ENCODE measurements around the gene F13A1.

F13A1 gene

GRCh38 chr6:6179858-6180623, 140.4 kb downstream of the F13A1 start:
- no peak overlapping the region for H3K4me3 ChIP-seq (ENCODE audit: low read depth, low read length)
- no peak for TF ChIP-seq CTCF (IDR thresholded peaks at IDR 0.05; ENCODE audit: insufficient read depth, low read length, missing control alignments)
- POLR2A ChIA-PET = no interaction called here
- DNase-seq (ENCODE audit: low read depth, low spot score) = no peak
- CTCF ChIA-PET = no interaction called here

- CTCF ChIA-PET = no interaction called here
- no peak for DNase-seq (ENCODE audit: low read depth, low spot score)
- H3K4me3 ChIP-seq (ENCODE audit: low read depth, low read length) = no peak overlapping the region
- POLR2A ChIA-PET = no interaction called here
- no peak for TF ChIP-seq CTCF (IDR thresholded peaks at IDR 0.05; ENCODE audit: insufficient read depth, low read length, missing control alignments)
Measured at GRCh38 chr6:6178795-6179194, 141.7 kb downstream of the F13A1 start.

GRCh38 chr6:6177754-6178153, 142.7 kb downstream of the F13A1 start:
- POLR2A ChIA-PET = no interaction called here

GRCh38 chr6:6176586-6177228, 143.8 kb downstream of the F13A1 start:
- CTCF ChIA-PET = no interaction called here
- POLR2A ChIA-PET = no interaction called here
- no peak for DNase-seq (ENCODE audit: low read depth, low spot score)
- TF ChIP-seq CTCF (IDR thresholded peaks at IDR 0.05; ENCODE audit: insufficient read depth, low read length, missing control alignments) = no peak
- H3K4me3 ChIP-seq (ENCODE audit: low read depth, low read length) = no peak overlapping the region

More at GRCh38 chr6:6177754-6178153, 142.7 kb downstream of the F13A1 start:
- no peak overlapping the region for H3K4me3 ChIP-seq (ENCODE audit: low read depth, low read length)
- TF ChIP-seq CTCF (IDR thresholded peaks at IDR 0.05; ENCODE audit: insufficient read depth, low read length, missing control alignments) = no peak
- CTCF ChIA-PET = no interaction called here
- no peak for DNase-seq (ENCODE audit: low read depth, low spot score)

- DNase-seq (ENCODE audit: low read depth, low spot score) = no peak
- ChIA-PET CTCF (no interaction called here), POLR2A (no interaction called here)
Measured at GRCh38 chr6:6176127-6176526, 144.3 kb downstream of the F13A1 start.

More at GRCh38 chr6:6176127-6176526, 144.3 kb downstream of the F13A1 start:
- TF ChIP-seq CTCF (IDR thresholded peaks at IDR 0.05; ENCODE audit: insufficient read depth, low read length, missing control alignments) = no peak
- H3K4me3 ChIP-seq (ENCODE audit: low read depth, low read length) = no peak overlapping the region

Data from AG04449 (cell line).